HCT116 (cell line): ENCODE results near the gene ZDHHC3. TPM values are rescaled to one million over a fixed set of nuclear protein-coding genes. Genes with fewer than 3 reads are reported as not detected.

Experiments
- ATAC-seq: fragments of 200-7000 bp; cut with Tn5 transposase; 2 replicates; pipeline ENCODE4 v1.9.1; 2020; ENCODE audit warnings: mild to moderate bottlenecking, moderate library complexity
- BruUV-seq: library from RNA; stranded (reverse); fragments of 400-500 nt; replicated peaks from 2 replicates; lab custom pipeline; 2021; lab: Mats Ljungman, UMichigan
- CTCF ChIA-PET: fragments of 300-600 bp; sonication (Branson Sonifier 250); formaldehyde crosslinking; loops from one replicate; lab custom pipeline; 2021; ENCODE audit warnings: antibody characterized with exemption; lab: Charles Lee
- POLR2A ChIA-PET: fragments of 300-600, 350-600 bp; sonication (Branson Sonifier 250); formaldehyde crosslinking; loops from one replicate; lab custom pipeline; 2021; ENCODE audit warnings: antibody characterized with exemption; lab: Charles Lee
- RAD21 ChIA-PET, 2 experiments: fragments of 300-600 bp; sonication (Branson Sonifier 250); formaldehyde crosslinking; loops; one replicate each; lab custom pipeline; 2023; ENCODE audit warnings: low total read pairs in 2 of 2; ENCODE audit not compliant: uncharacterized antibody in 2 of 2, unreplicated experiment in 2 of 2, low non-redundant PET in 1 of 2; lab: Charles Lee
- DNase-seq: peaks from one replicate; pipeline ENCODE4 v3.0.0-alpha.2; 2010; ENCODE audit warnings: low read depth, low spot score
- H2AFZ ChIP-seq: fragments of 200-600 bp; shearing (Covaris generic), sonication (generic); 2 replicates; pipeline ENCODE4 v1.6.1; 2017; ENCODE audit warnings: low read depth, mixed run types, mixed read lengths, antibody characterized with exemption, low read length; ENCODE audit not compliant: poor library complexity, severe bottlenecking
- H3K27ac ChIP-seq: 2 replicates; pipeline ENCODE4 v1.5.1; 2012; ENCODE audit warnings: low read depth, low read length
- H3K27me3 ChIP-seq: fragments of 200-600 bp; sonication (generic); 2 replicates; pipeline ENCODE4 v1.6.1; 2016; ENCODE audit warnings: mixed run types, low read length, mixed read lengths; ENCODE audit not compliant: insufficient read depth
- H3K36me3 ChIP-seq, 2 experiments: fragments of 200-500 bp in 1 of 2; fragments of 200-600 bp in 1 of 2; sonication (Bioruptor generic) in 1 of 2; sonication (generic) in 1 of 2; 2 replicates each; pipeline versions ENCODE4 v1.5.1 to v1.6.1; 2014 to 2016; ENCODE audit warnings: low read length in 2 of 2, inconsistent platforms in 1 of 2, mixed read lengths in 1 of 2, mixed run types in 1 of 2; ENCODE audit not compliant: insufficient read depth in 2 of 2, control insufficient read depth in 1 of 2
- H3K4me1 ChIP-seq, 2 experiments: fragments of 200-600 bp in 1 of 2; sonication (generic) in 1 of 2; 2 replicates each; pipeline versions ENCODE4 v1.5.1 to v1.6.1; 2012 to 2017; ENCODE audit warnings: low read length in 2 of 2, inconsistent platforms in 1 of 2, mild to moderate bottlenecking in 1 of 2, mixed read lengths in 1 of 2, mixed run types in 1 of 2, moderate library complexity in 1 of 2; ENCODE audit not compliant: insufficient read depth in 2 of 2, control insufficient read depth in 1 of 2
- H3K4me2 ChIP-seq: fragments of 200-600 bp; sonication (generic); 2 replicates; pipeline ENCODE4 v1.6.1; 2017; ENCODE audit warnings: mixed run types, low read length, mixed read lengths
- H3K4me3 ChIP-seq, 2 experiments: fragments of 200-600 bp in 1 of 2; sonication (generic) in 1 of 2; replicated peaks in 1 of 2; 2 replicates each; pipeline ENCODE4 v1.5.1; 2011 to 2016; ENCODE audit warnings: low read length in 2 of 2, control low read depth in 1 of 2, low read depth in 1 of 2, mild to moderate bottlenecking in 1 of 2, mixed read lengths in 1 of 2, mixed run types in 1 of 2
- H3K79me2 ChIP-seq: fragments of 200-600 bp; sonication (generic); 2 replicates; pipeline ENCODE4 v1.6.1; 2017; ENCODE audit warnings: mild to moderate bottlenecking, mixed run types, low read length, moderate library complexity, mixed read lengths; ENCODE audit not compliant: insufficient read depth
- H3K9ac ChIP-seq: fragments of 200-600 bp; sonication (generic); 2 replicates; pipeline ENCODE4 v1.6.1; 2016; ENCODE audit warnings: low read length, mixed read lengths
- H3K9me2 ChIP-seq: fragments of 200-600 bp; sonication (generic), shearing (Covaris generic); 2 replicates; pipeline ENCODE4 v1.6.1; 2017; ENCODE audit warnings: mixed run types, mild to moderate bottlenecking, moderate library complexity; ENCODE audit not compliant: insufficient read depth
- H3K9me3 ChIP-seq, 2 experiments: fragments of 200-500 bp in 1 of 2; fragments of 200-600 bp in 1 of 2; sonication (Bioruptor generic) in 1 of 2; sonication (generic) in 1 of 2; 2 replicates each; pipeline ENCODE4 v1.6.1; 2014 to 2017; ENCODE audit warnings: low read length in 2 of 2, mixed read lengths in 2 of 2, inconsistent platforms in 1 of 2, low read depth in 1 of 2, mild to moderate bottlenecking in 1 of 2, mixed run types in 1 of 2, moderate library complexity in 1 of 2; ENCODE audit not compliant: control insufficient read depth in 1 of 2, insufficient read depth in 1 of 2
- H4K20me1 ChIP-seq: fragments of 200-600 bp; sonication (generic), shearing (Covaris generic); 2 replicates; pipeline ENCODE4 v1.6.1; 2017; ENCODE audit warnings: mixed run types, mild to moderate bottlenecking, moderate library complexity; ENCODE audit not compliant: insufficient read depth
- ATF3 ChIP-seq: IDR thresholded peaks from 2 replicates; pipeline ENCODE4 v1.6.1; 2012
- CBX3 ChIP-seq: IDR thresholded peaks from 2 replicates; pipeline ENCODE4 v1.6.1; 2012; ENCODE audit warnings: low read depth
- CTCF ChIP-seq, 3 experiments: fragments of 200-600 bp in 1 of 3; sonication (generic) in 1 of 3; IDR thresholded peaks in 2 of 3; conservative IDR thresholded peaks in 1 of 3; 2 replicates each; pipeline ENCODE4 v1.5.1; 2012 to 2017; ENCODE audit warnings: low read depth in 2 of 3, low read length in 2 of 3, antibody characterized with exemption in 1 of 3, borderline replicate concordance in 1 of 3, control low read depth in 1 of 3, mild to moderate bottlenecking in 1 of 3, mixed read lengths in 1 of 3, mixed run types in 1 of 3, moderate library complexity in 1 of 3; ENCODE audit not compliant: insufficient read depth in 1 of 3
- EGR1 ChIP-seq: IDR thresholded peaks from 2 replicates; pipeline ENCODE4 v1.6.1; 2012; ENCODE audit warnings: low read depth
- EZH2 ChIP-seq: fragments of 200-600 bp; sonication (generic); IDR thresholded peaks from 2 replicates; pipeline ENCODE4 v1.6.1; 2017; ENCODE audit warnings: antibody characterized with exemption, mixed run types
- FOSL1 ChIP-seq: IDR thresholded peaks from 2 replicates; pipeline ENCODE4 v1.6.1; 2012; ENCODE audit warnings: low read depth
- JUND ChIP-seq: IDR thresholded peaks from 2 replicates; pipeline ENCODE4 v1.6.1; 2012
- POLR2A ChIP-seq: IDR thresholded peaks from 2 replicates; pipeline ENCODE4 v1.7.0; 2011; ENCODE audit warnings: borderline replicate concordance; ENCODE audit not compliant: insufficient read depth, insufficient read length; ENCODE audit errors: extremely low read depth
- POLR2AphosphoS5 ChIP-seq: IDR thresholded peaks from 2 replicates; pipeline ENCODE4 v1.6.1; 2011; ENCODE audit warnings: mild to moderate bottlenecking, low read depth, low read length, moderate library complexity
- RAD21 ChIP-seq: IDR thresholded peaks from 2 replicates; pipeline ENCODE4 v1.6.1; 2012; ENCODE audit warnings: low read depth, mild to moderate bottlenecking
- SIN3A ChIP-seq: IDR thresholded peaks from 2 replicates; pipeline ENCODE4 v1.6.1; 2012; ENCODE audit warnings: low read depth
- SRF ChIP-seq: IDR thresholded peaks from 2 replicates; pipeline ENCODE4 v1.6.1; 2012; ENCODE audit warnings: low read depth
- ZBTB33 ChIP-seq: IDR thresholded peaks from 2 replicates; pipeline ENCODE4 v1.6.1; 2011; ENCODE audit warnings: mild to moderate bottlenecking, low read length, moderate library complexity; ENCODE audit not compliant: insufficient replicate concordance; ENCODE audit errors: extremely low read depth
- intact Hi-C: fragments of 100-400 bp; cut with micrococcal nuclease; formaldehyde crosslinking; loops from 2 replicates; pipeline ENCODE4 v1.10.0; 2022
- total RNA-seq: library from RNA; stranded (reverse); gene quantifications from one replicate; pipeline ENCODE4 v1.2.1, GENCODE V29; 2021; ENCODE audit not compliant: unreplicated experiment

ZDHHC3 gene
- total RNA-seq, 1 experiment from 2014 or later, result 61.1 TPM

GRCh38 chr3:44907612-44908011, 68.4 kb downstream of the ZDHHC3 start:
- TF ChIP-seq POLR2A (no peak), CBX3 (no peak), ZBTB33 (no peak), FOSL1 (no peak), POLR2AphosphoS5 (no peak), EGR1 (no peak), RAD21 (no peak), EZH2 (no peak)
- Histone ChIP-seq H3K9me2 (no peaks in the 10 kb centered on the region), H3K27me3 (no peaks in the 10 kb centered on the region), H3K4me1 (no peaks in the 10 kb centered on the region; a peak in 1 of 4 replicates), H3K9ac (no peak overlapping the region), H3K4me2 (no peak overlapping the region), H3K27ac (no peak overlapping the region), H3K36me3 (no peaks in the 10 kb centered on the region), H3K4me3 (no peak overlapping the region), H3K79me2 (no peaks in the 10 kb centered on the region), H4K20me1 (no peaks in the 10 kb centered on the region), H3K9me3 (no peaks in the 10 kb centered on the region), H2AFZ (no peak overlapping the region)
- ChIA-PET RAD21 (interaction anchor here in 1 of 2 experiments (0.7 kb wide), 1 partner anchor 45 kb away, joined by 3 read pairs; no protein-coding TSS in a partner anchor), POLR2A (no interaction called here), CTCF (interaction anchor here (0.6 kb wide), 1 partner anchor 83 kb away, joined by 3 read pairs; no protein-coding TSS in a partner anchor)
- no TSS peak for BruUV-seq
- intact Hi-C loops, result no loop called here
- no peak for ATAC-seq
- no peak for DNase-seq

- no peaks in the 10 kb centered on the region; a peak in 1 of 4 replicates for H3K4me1 ChIP-seq
- no peaks in the 10 kb centered on the region for H3K9me3 ChIP-seq
- H3K36me3 ChIP-seq, result no peaks in the 10 kb centered on the region
- H3K4me2 ChIP-seq, result no peak overlapping the region
- intact Hi-C loops, result no loop called here
- no peak overlapping the region for H2AFZ ChIP-seq
- no peak overlapping the region for H3K27ac ChIP-seq
- POLR2A ChIA-PET, result no interaction called here
- H3K4me3 ChIP-seq, result no peak overlapping the region
- no peaks in the 10 kb centered on the region for H3K79me2 ChIP-seq
- CTCF ChIA-PET, result interaction anchor here (0.6 kb wide), 1 partner anchor 84 kb away, joined by 3 read pairs; no protein-coding TSS in a partner anchor
- no peak for DNase-seq
- H3K9ac ChIP-seq, result no peak overlapping the region
- no peaks in the 10 kb centered on the region for H4K20me1 ChIP-seq
- RAD21 ChIA-PET, result no interaction called here
- H3K27me3 ChIP-seq, result no peaks in the 10 kb centered on the region
- TF ChIP-seq CTCF (IDR thresholded peaks at IDR 0.05 in 2 of 3, conservative IDR thresholded peaks at IDR 0.05 in 1 of 3; ENCODE audit: borderline replicate concordance in 1 of 3, insufficient read depth in 1 of 3, low read depth in 2 of 3, low read length in 2 of 3) (no peak), FOSL1 (no peak), CBX3 (no peak), SRF (no peak), POLR2A (no peak), POLR2AphosphoS5 (no peak), RAD21 (no peak), EGR1 (no peak), SIN3A (no peak), ATF3 (no peak), JUND (no peak), EZH2 (no peak)
- no TSS peak for BruUV-seq
- ATAC-seq, result no peak
- no peaks in the 10 kb centered on the region for H3K9me2 ChIP-seq
These were observed 69.0 kb downstream of the ZDHHC3 start for GRCh38 chr3:44906997-44907396.
